C4-2B (cell line): ENCODE measurements around the gene LHFPL6.

Experiments
- CTCF ChIP-seq: fragments of 450-650 bp; conservative IDR thresholded peaks from 2 replicates; pipeline ENCODE4 v1.5.1; 2017; ENCODE audit warnings: mild to moderate bottlenecking
- ZFX ChIP-seq: fragments of 450-650 bp; IDR thresholded peaks from 2 replicates; pipeline ENCODE4 v1.6.1; 2017

- TF ChIP-seq CTCF (no peak), ZFX (no peak)
Measured at GRCh38 chr13:39336207-39336606, 266.8 kb downstream of the LHFPL6 start.
